ENCODE measurements around the gene TMCC2.

The TMCC2 gene

GRCh38 chr1:205211169-205211838 lies 16.4 kb upstream of the TMCC2 start, which contains the start of gene DSTYK:
Gene DSTYK, minus strand, starts transcription at chr1:205211702. Its CDS starts 167 bp downstream, at chr1:205211535.
- peak within 1 kb of the TSS; percentile 85 for H3K4me3 ChIP-seq (ENCODE audit: low read length)
- TF ChIP-seq, protein P1, sequence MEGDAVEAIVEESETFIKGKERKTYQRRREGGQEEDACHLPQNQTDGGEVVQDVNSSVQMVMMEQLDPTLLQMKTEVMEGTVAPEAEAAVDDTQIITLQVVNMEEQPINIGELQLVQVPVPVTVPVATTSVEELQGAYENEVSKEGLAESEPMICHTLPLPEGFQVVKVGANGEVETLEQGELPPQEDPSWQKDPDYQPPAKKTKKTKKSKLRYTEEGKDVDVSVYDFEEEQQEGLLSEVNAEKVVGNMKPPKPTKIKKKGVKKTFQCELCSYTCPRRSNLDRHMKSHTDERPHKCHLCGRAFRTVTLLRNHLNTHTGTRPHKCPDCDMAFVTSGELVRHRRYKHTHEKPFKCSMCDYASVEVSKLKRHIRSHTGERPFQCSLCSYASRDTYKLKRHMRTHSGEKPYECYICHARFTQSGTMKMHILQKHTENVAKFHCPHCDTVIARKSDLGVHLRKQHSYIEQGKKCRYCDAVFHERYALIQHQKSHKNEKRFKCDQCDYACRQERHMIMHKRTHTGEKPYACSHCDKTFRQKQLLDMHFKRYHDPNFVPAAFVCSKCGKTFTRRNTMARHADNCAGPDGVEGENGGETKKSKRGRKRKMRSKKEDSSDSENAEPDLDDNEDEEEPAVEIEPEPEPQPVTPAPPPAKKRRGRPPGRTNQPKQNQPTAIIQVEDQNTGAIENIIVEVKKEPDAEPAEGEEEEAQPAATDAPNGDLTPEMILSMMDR (conservative IDR thresholded peaks at IDR 0.05; ENCODE audit: low read depth, low read length), result no peak
- DNase-seq (ENCODE audit: low read depth), result peak; percentile 85

DNA sequence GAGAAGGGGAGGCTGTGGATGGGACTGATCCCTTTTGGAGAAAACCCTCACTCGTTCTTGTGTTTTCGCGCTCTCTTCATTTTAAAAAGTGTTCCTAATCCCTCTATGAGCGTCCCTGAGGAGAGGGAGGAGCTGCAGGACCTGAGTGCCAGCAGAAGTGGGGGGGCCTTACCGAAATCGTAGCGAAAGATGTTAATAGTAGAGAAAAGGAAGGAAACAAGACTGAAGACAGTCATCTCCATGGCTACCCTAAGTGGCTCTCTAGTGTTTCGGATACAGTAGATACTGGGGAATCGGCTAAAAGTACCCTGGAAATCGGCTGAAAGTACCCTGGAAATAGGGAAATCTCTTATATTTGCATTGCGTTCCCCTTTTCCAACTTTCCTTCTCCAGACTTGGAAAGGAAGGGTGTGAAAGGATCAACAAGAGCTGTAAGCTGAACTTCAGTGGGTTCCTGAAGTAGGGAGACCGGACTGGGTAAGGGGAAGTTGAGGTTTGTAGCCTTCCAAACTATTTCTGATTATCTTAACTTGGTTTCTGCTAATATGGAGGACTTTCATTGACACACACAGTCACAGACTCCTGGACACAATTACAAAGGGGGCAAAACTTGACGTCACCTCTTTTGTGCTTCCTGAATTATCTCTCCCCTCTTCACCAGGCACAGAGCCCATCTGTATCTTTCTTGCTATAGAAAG lies 15.8 kb upstream of the TMCC2 start:
- peak overlapping the region; percentile 85 for H3K4me3 ChIP-seq (ENCODE audit: low read length)
- DNase-seq (ENCODE audit: low read depth), result no peak
- TF ChIP-seq, protein P1 (conservative IDR thresholded peaks at IDR 0.05; ENCODE audit: low read depth, low read length), result no peak

- DNase-seq (ENCODE audit: low read depth), result no peak
- TF ChIP-seq, protein P1 (conservative IDR thresholded peaks at IDR 0.05; ENCODE audit: low read depth, low read length), result no peak
- H3K4me3 ChIP-seq (ENCODE audit: low read length), result no peak overlapping the region
Observed at GRCh38 chr1:205214756-205215155, 13.0 kb upstream of the TMCC2 start.

DNA sequence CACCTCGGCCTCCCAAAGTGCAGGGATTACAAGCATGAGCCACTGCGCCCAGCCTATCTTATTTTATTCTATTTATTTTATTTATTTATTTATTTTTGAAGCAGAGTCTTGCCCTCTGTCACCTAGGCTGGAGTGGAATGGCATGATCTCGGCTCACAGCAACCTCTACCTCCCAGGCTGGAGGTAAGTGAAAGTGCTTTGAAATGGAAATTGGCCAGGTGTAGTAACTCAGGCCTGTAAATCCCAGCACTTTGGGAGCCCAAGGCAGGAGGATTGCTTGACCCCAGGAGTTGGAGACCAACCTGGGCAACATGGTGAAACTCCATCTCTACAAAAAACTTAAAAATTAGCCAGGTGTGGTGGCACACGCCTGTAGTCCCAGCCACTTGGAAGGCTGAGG lies 11.2 kb upstream of the TMCC2 start:
- H3K4me3 ChIP-seq (ENCODE audit: low read length), result no peak overlapping the region
- no peak for DNase-seq (ENCODE audit: low read depth)
- TF ChIP-seq, protein P1 (conservative IDR thresholded peaks at IDR 0.05; ENCODE audit: low read depth, low read length), result no peak

GRCh38 chr1:205217418-205217817 lies 10.3 kb upstream of the TMCC2 start:
- TF ChIP-seq, protein P1 (conservative IDR thresholded peaks at IDR 0.05; ENCODE audit: low read depth, low read length), result no peak

DNA sequence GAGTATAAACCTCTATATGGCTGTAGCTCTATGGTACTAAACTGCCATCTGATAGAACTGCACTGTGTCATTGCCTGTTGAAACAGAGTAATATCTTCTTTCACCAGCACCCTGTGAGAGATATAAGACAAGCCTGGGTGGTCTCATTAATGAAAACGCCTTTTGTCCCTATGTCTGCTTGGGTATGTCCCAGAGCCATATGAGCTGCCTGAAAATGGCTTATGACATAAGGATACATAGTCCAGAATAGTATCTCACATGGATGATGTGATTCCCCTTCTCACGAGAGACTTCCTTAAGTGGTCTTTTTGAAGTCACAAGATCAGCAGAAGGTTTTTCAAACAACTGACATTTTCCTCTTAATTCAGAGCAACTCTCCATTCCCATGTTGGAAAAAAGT lies 7.3 kb upstream of the TMCC2 start:
- no peak overlapping the region for H3K4me3 ChIP-seq (ENCODE audit: low read length)
- no peak for DNase-seq (ENCODE audit: low read depth)
- TF ChIP-seq, protein P1 (conservative IDR thresholded peaks at IDR 0.05; ENCODE audit: low read depth, low read length), result no peak

More at GRCh38 chr1:205217418-205217817, 10.3 kb upstream of the TMCC2 start:
- DNase-seq (ENCODE audit: low read depth), result no peak
- H3K4me3 ChIP-seq (ENCODE audit: low read length), result no peak overlapping the region

GRCh38 chr1:205224736-205225135 lies 3.0 kb upstream of the TMCC2 start:
- no peak overlapping the region for H3K4me3 ChIP-seq (ENCODE audit: low read length)
- TF ChIP-seq, protein P1 (conservative IDR thresholded peaks at IDR 0.05; ENCODE audit: low read depth, low read length), result no peak
- no peak for DNase-seq (ENCODE audit: low read depth)
